GM23338 (cell line): ENCODE data around the gene A2ML1.

Experiments used
- CREB1 ChIP-seq: fragments of 250-450 bp; sonication (Bioruptor Pico); IDR thresholded peaks from 2 replicates; pipeline ENCODE4 v1.5.0; 2020; ENCODE audit warnings: low read depth, mild to moderate bottlenecking, moderate library complexity
- CTCF ChIP-seq, 2 experiments: fragments of 200-600 bp in 1 of 2; sonication (generic) in 1 of 2; conservative IDR thresholded peaks; 2 replicates each; pipeline versions ENCODE4 v1.5.1 to v1.6.1; 2016 to 2017; ENCODE audit warnings: antibody characterized with exemption in 2 of 2, low read depth in 2 of 2, mild to moderate bottlenecking in 2 of 2, moderate library complexity in 1 of 2
- EZH2 ChIP-seq: fragments of 200-600 bp; sonication (generic); IDR thresholded peaks from one replicate; pipeline ENCODE4 v1.8.0; 2017; ENCODE audit warnings: antibody characterized with exemption, mild to moderate bottlenecking, low read depth; ENCODE audit not compliant: unreplicated experiment
- EZH2phosphoT487 ChIP-seq: fragments of 200-600 bp; sonication (generic); IDR thresholded peaks from one replicate; pipeline ENCODE4 v1.8.1; 2018; ENCODE audit warnings: antibody characterized with exemption; ENCODE audit not compliant: unreplicated experiment
- POLR2AphosphoS5 ChIP-seq: IDR thresholded peaks from 2 replicates; pipeline ENCODE4 v1.6.1; 2016; ENCODE audit warnings: antibody characterized with exemption, low read depth
- REST ChIP-seq: IDR thresholded peaks from one replicate; pipeline ENCODE4 v1.6.1; 2018; ENCODE audit warnings: antibody characterized with exemption; ENCODE audit not compliant: unreplicated experiment
- ZNF114 ChIP-seq: fragments of 250-450 bp; sonication (Bioruptor Pico); IDR thresholded peaks from 2 replicates; pipeline ENCODE4 v1.5.0; 2020; ENCODE audit warnings: mild to moderate bottlenecking, moderate library complexity

GRCh38 chr12:8911606-8912268 lies 89.3 kb downstream of the A2ML1 start:
- TF ChIP-seq CTCF (conservative IDR thresholded peaks at IDR 0.05; ENCODE audit: low read depth in 2 of 2) (no peak; a peak in 1 of 4 replicates), EZH2phosphoT487 (no peak), POLR2AphosphoS5 (no peak; the same call in 1 of the 2 replicates), EZH2 (no peak), ZNF114 (no peak), REST (no peak), CREB1 (no peak)
